ENCODE data around the gene SNX1. TPM values are rescaled to one million over a fixed set of nuclear protein-coding genes. Genes with fewer than 3 reads are reported as not detected.
A peak's percentile ranks its signal among the peaks of the same experiment; 100 is the strongest.

Gene SNX1
- total and polyA plus RNA-seq, 2 of the 13 experiments (the other 11 are each of a cell fraction or from before 2014, with no cell fraction given): 29.3 to 60.1 TPM

DNA sequence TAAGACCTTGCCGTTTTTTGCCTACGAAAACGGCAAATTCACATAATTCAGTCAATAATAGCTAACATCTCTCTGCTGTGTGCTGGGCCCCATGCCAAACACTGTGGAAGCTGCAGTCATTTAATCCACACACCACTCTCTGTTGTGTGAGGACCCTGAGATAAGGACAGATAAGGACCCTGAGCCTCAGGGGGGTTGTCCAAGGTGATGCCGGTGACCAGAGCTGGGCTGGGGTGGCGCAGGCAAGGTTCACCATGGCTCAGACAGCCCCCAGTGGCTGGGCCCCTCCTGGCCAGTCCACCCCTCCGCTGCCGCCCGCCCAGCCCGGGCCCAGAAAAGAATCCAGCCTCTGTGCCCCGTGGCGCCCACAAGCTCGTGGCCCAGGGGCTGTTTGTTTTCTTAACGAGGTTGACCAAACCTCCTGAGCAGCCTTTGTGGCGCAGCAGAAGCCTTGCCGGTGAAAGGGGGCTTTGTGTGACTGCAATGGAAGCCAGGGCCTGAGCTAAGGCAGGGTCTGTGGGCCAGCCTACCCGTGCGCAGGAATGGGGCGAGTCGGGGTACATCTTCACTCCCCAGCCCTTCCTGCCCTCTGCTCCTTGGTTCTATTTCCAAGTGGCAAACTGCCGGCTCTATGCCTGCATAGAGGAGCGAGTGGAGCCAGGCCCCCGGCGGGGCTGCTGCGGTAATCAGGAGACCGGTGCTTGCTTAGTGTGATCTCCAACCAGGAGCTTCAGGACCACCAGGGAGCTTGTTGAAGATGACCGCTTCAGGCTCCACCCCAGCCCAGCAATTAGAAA, 51.3 kb downstream of the SNX1 start (continued):
- no peak for TF ChIP-seq SOX6 (IDR thresholded peaks at IDR 0.05)
- TF ChIP-seq SOX6 (CRISPR knock-in tag; IDR thresholded peaks at IDR 0.05): peak; percentile 74
- TF ChIP-seq YEATS2 (CRISPR knock-in tag; IDR thresholded peaks at IDR 0.05; ENCODE audit: borderline replicate concordance): no peak
- TF ChIP-seq ZNF143 (CRISPR knock-in tag; IDR thresholded peaks at IDR 0.05): no peak
- TF ChIP-seq RAD51 (IDR thresholded peaks at IDR 0.05; ENCODE audit: borderline replicate concordance): no peak
- TF ChIP-seq ZNF761 (CRISPR knock-in tag; conservative IDR thresholded peaks at IDR 0.05): no peak; the same call in 1 of the 2 replicates
- TF ChIP-seq CERS6 (CRISPR knock-in tag; IDR thresholded peaks at IDR 0.05): no peak
- TF ChIP-seq HMGA1 (CRISPR knock-in tag; conservative IDR thresholded peaks at IDR 0.05): no peak
- peak; percentile 62 for TF ChIP-seq ZFX (CRISPR knock-in tag; IDR thresholded peaks at IDR 0.05; ENCODE audit: low read depth)
- TF ChIP-seq TRIM24 (CRISPR knock-in tag; IDR thresholded peaks at IDR 0.05): no peak
- TF ChIP-seq, protein P1, sequence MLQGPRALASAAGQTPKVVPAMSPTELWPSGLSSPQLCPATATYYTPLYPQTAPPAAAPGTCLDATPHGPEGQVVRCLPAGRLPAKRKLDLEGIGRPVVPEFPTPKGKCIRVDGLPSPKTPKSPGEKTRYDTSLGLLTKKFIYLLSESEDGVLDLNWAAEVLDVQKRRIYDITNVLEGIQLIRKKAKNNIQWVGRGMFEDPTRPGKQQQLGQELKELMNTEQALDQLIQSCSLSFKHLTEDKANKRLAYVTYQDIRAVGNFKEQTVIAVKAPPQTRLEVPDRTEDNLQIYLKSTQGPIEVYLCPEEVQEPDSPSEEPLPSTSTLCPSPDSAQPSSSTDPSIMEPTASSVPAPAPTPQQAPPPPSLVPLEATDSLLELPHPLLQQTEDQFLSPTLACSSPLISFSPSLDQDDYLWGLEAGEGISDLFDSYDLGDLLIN (CRISPR knock-in tag; IDR thresholded peaks at IDR 0.05; ENCODE audit: borderline replicate concordance): no peak
- TF ChIP-seq ZNF382 (CRISPR knock-in tag; IDR thresholded peaks at IDR 0.05; ENCODE audit: borderline replicate concordance): no peak
- TF ChIP-seq GABPA (IDR thresholded peaks at IDR 0.05; ENCODE audit: low read depth, low read length): no peak
- TF ChIP-seq GABPA (CRISPR knock-in tag; IDR thresholded peaks at IDR 0.05; ENCODE audit: low read depth): no peak
- no peak for TF ChIP-seq ZFP37 (CRISPR knock-in tag; IDR thresholded peaks at IDR 0.05; ENCODE audit: borderline replicate concordance)
- peak; percentile 98 for TF ChIP-seq ZNF335 (CRISPR knock-in tag; IDR thresholded peaks at IDR 0.05)
- no peak for TF ChIP-seq MBNL3 (CRISPR knock-in tag; conservative IDR thresholded peaks at IDR 0.05)
- no peak for TF ChIP-seq SP140L (CRISPR knock-in tag; IDR thresholded peaks at IDR 0.05; ENCODE audit: borderline replicate concordance)
- 0 out of 2 replicates have a peak, but pooled peaks have one; percentile 31 for TF ChIP-seq ZNF746 (CRISPR knock-in tag; IDR thresholded peaks at IDR 0.05)
- no peak for TF ChIP-seq RFX5 (IDR thresholded peaks at IDR 0.05; ENCODE audit: low read depth, low read length)
- peak; percentile 65 for TF ChIP-seq NCOA2 (CRISPR knock-in tag; IDR thresholded peaks at IDR 0.05)
- no peak for TF ChIP-seq ZNF251 (CRISPR knock-in tag; IDR thresholded peaks at IDR 0.05)
- TF ChIP-seq, protein P2, sequence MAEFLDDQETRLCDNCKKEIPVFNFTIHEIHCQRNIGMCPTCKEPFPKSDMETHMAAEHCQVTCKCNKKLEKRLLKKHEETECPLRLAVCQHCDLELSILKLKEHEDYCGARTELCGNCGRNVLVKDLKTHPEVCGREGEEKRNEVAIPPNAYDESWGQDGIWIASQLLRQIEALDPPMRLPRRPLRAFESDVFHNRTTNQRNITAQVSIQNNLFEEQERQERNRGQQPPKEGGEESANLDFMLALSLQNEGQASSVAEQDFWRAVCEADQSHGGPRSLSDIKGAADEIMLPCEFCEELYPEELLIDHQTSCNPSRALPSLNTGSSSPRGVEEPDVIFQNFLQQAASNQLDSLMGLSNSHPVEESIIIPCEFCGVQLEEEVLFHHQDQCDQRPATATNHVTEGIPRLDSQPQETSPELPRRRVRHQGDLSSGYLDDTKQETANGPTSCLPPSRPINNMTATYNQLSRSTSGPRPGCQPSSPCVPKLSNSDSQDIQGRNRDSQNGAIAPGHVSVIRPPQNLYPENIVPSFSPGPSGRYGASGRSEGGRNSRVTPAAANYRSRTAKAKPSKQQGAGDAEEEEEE (CRISPR knock-in tag; IDR thresholded peaks at IDR 0.05; ENCODE audit: borderline replicate concordance): no peak
- TF ChIP-seq, protein P3, sequence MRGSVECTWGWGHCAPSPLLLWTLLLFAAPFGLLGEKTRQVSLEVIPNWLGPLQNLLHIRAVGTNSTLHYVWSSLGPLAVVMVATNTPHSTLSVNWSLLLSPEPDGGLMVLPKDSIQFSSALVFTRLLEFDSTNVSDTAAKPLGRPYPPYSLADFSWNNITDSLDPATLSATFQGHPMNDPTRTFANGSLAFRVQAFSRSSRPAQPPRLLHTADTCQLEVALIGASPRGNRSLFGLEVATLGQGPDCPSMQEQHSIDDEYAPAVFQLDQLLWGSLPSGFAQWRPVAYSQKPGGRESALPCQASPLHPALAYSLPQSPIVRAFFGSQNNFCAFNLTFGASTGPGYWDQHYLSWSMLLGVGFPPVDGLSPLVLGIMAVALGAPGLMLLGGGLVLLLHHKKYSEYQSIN (CRISPR knock-in tag; IDR thresholded peaks at IDR 0.05; ENCODE audit: borderline replicate concordance): no peak
- TF ChIP-seq PCBP2 (optimal IDR thresholded peaks at IDR 0.05; ENCODE audit: low read depth, low read length, poor library complexity, severe bottlenecking): no peak
- TF ChIP-seq ZNF703 (CRISPR knock-in tag; IDR thresholded peaks at IDR 0.05; ENCODE audit: borderline replicate concordance): no peak

All from HepG2 (cell line).